HL-60 (cell line): ENCODE results near the gene SGO2.

Experiments
- DNase-seq, 2 experiments: peaks; one replicate each; pipeline ENCODE4 v3.0.0-alpha.2; 2010 to 2020; ENCODE audit warnings: low read depth in 1 of 2, low spot score in 1 of 2
- H3K27ac ChIP-seq: fragments of 250-450 bp; sonication (Bioruptor Pico); replicated peaks from 2 replicates; pipeline ENCODE4 v1.5.1; 2020; ENCODE audit warnings: mild to moderate bottlenecking, moderate library complexity
- H3K27me3 ChIP-seq: fragments of 250-450 bp; sonication (Bioruptor Pico); 2 replicates; pipeline ENCODE4 v1.5.1; 2021; ENCODE audit warnings: mild to moderate bottlenecking, moderate library complexity; ENCODE audit not compliant: insufficient read depth, poor library complexity, severe bottlenecking
- H3K4me3 ChIP-seq: replicated peaks from 2 replicates; pipeline ENCODE4 v1.5.1; 2011; ENCODE audit warnings: mild to moderate bottlenecking, control low read depth, low read length; ENCODE audit not compliant: insufficient read depth
- GABPA ChIP-seq: IDR thresholded peaks from 2 replicates; pipeline ENCODE4 v1.6.1; 2012; ENCODE audit warnings: low read depth
- POLR2AphosphoS5 ChIP-seq: IDR thresholded peaks from 2 replicates; pipeline ENCODE4 v1.6.1; 2012; ENCODE audit warnings: low read depth
- SPI1 ChIP-seq: IDR thresholded peaks from 2 replicates; pipeline ENCODE4 v1.6.1; 2012; ENCODE audit warnings: low read depth, mild to moderate bottlenecking, borderline replicate concordance
- TF ChIP-seq, protein P1 (sequence below): IDR thresholded peaks from 2 replicates; pipeline ENCODE4 v1.6.1; 2012; ENCODE audit warnings: low read depth; ENCODE audit not compliant: insufficient replicate concordance
- TF ChIP-seq, protein P2 (sequence below): IDR thresholded peaks from one replicate; pipeline ENCODE4 v1.5.1; 2011; ENCODE audit warnings: low read length, control low read depth, inconsistent platforms; ENCODE audit not compliant: insufficient read depth

SGO2 gene

DNA sequence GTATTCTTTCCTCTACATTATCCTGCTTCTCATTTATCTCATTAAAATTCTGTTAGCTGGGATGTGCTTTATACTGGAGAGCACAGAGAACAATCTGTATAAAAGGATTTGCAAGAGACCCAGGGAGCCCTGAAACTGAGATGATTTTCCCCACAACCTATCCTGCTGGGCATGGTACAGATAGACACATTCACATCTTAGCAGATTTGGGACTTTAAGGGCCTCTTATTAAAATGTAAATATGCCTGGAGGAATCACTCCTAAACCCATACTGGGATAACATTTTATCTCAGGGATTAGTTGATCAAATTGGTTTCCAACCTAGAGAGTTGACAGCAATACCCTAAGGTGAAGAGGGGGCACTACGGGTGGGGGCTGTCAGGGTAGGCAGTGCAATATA lies 105.3 kb downstream of the SGO2 start:
- no peak for TF ChIP-seq GABPA
- TF ChIP-seq, protein P1, sequence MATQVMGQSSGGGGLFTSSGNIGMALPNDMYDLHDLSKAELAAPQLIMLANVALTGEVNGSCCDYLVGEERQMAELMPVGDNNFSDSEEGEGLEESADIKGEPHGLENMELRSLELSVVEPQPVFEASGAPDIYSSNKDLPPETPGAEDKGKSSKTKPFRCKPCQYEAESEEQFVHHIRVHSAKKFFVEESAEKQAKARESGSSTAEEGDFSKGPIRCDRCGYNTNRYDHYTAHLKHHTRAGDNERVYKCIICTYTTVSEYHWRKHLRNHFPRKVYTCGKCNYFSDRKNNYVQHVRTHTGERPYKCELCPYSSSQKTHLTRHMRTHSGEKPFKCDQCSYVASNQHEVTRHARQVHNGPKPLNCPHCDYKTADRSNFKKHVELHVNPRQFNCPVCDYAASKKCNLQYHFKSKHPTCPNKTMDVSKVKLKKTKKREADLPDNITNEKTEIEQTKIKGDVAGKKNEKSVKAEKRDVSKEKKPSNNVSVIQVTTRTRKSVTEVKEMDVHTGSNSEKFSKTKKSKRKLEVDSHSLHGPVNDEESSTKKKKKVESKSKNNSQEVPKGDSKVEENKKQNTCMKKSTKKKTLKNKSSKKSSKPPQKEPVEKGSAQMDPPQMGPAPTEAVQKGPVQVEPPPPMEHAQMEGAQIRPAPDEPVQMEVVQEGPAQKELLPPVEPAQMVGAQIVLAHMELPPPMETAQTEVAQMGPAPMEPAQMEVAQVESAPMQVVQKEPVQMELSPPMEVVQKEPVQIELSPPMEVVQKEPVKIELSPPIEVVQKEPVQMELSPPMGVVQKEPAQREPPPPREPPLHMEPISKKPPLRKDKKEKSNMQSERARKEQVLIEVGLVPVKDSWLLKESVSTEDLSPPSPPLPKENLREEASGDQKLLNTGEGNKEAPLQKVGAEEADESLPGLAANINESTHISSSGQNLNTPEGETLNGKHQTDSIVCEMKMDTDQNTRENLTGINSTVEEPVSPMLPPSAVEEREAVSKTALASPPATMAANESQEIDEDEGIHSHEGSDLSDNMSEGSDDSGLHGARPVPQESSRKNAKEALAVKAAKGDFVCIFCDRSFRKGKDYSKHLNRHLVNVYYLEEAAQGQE: no peak
- TF ChIP-seq SPI1: no peak
- TF ChIP-seq, protein P2, sequence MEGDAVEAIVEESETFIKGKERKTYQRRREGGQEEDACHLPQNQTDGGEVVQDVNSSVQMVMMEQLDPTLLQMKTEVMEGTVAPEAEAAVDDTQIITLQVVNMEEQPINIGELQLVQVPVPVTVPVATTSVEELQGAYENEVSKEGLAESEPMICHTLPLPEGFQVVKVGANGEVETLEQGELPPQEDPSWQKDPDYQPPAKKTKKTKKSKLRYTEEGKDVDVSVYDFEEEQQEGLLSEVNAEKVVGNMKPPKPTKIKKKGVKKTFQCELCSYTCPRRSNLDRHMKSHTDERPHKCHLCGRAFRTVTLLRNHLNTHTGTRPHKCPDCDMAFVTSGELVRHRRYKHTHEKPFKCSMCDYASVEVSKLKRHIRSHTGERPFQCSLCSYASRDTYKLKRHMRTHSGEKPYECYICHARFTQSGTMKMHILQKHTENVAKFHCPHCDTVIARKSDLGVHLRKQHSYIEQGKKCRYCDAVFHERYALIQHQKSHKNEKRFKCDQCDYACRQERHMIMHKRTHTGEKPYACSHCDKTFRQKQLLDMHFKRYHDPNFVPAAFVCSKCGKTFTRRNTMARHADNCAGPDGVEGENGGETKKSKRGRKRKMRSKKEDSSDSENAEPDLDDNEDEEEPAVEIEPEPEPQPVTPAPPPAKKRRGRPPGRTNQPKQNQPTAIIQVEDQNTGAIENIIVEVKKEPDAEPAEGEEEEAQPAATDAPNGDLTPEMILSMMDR: no peak
- TF ChIP-seq POLR2AphosphoS5: no peak
- DNase-seq: no peak
- Histone ChIP-seq H3K27ac (no peak overlapping the region), H3K27me3 (no peaks in the 10 kb centered on the region), H3K4me3 (no peak overlapping the region)
